ENCODE data around the gene DEFB113.

The DEFB113 gene

DNA sequence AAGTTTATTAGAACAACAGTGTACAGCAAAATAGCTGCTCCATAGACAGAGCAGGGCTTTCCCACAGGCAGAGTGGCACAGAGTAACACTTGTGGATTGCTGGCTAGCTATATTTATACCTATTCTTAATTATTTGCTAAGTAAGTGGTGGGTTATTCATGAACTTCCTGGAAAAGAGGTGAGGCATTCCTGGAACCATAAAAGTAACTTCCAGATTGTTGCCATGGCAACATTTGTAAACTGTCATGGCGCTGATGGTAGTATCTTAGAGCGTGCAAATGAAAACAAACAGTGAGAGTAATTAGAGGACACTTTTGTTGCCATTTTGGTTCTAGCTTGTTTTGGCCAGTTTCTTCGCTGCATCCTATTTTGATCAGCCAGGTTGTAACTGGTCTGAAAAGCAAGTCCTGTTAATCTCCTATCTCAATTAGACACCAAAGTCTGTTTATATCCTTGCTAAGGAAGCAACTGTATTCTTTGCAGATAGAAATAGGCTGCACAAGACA, 29.4 kb downstream of the DEFB113 start:
- H3K4me3 ChIP-seq (ENCODE audit: low read depth, low read length), result no peak overlapping the region
- DNase-seq (ENCODE audit: low read depth), result no peak

DNA sequence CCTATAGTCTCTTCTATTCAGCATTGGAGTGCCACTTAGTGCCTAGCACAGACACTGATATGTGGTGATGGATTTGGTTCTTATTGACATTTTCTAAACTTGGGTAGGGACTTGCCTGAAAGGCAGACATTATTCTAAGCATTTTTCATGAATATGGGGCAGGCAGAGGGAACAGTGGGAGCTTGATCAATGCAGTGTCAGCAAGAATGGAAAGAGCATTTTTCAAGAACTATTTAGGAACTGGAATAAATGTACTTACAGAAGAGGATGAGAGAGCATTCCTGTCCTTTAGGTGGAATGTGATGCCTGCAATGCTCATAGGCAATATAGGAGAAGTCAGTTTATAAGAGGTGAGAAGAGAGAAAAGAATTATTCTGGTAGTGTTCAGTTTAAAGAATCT, 31.6 kb downstream of the DEFB113 start:
- DNase-seq (ENCODE audit: low read depth), result no peak
- no peak overlapping the region for H3K4me3 ChIP-seq (ENCODE audit: low read depth, low read length)

DNA sequence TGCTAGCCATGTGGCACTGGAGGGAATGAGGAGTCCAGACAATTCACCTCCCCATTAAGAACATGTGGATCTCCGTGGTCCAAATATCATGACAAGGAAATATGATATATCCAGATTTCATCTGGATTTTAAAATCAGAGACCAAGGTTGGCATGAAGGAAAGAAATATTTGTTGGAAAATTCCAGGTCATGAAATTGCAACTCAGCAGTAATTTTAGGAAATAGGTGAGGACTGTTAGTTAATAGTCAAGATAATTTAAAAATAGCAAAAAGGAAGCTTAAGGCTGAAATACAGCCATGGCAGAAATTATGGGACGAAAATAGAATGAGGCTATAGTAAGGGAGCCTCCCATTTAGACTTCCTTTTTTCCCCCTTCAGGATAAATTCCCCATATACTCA, 32.4 kb downstream of the DEFB113 start:
- no peak for DNase-seq (ENCODE audit: low read depth)
- no peak overlapping the region for H3K4me3 ChIP-seq (ENCODE audit: low read depth, low read length)

DNA sequence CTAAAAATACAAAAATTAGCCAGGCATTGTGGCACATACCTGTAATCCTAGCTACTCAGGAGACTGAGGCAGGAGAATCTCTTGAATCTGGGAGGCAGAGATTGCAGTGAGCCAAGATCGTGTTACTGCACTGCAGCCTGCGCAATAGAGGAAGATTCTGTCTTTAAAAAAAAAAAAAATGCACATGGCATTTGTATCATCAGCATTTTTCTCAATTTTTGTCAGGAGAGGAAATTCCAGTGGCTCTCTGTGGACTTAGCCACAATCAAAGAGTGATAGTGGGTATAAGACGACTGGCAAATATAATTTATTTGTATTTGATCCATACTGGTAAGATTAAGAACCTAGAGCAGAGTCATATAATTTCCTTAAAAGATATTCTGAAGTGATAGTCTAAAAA, 34.0 kb downstream of the DEFB113 start:
- no peak for DNase-seq (ENCODE audit: low read depth)
- H3K4me3 ChIP-seq (ENCODE audit: low read depth, low read length), result no peak overlapping the region

DNA sequence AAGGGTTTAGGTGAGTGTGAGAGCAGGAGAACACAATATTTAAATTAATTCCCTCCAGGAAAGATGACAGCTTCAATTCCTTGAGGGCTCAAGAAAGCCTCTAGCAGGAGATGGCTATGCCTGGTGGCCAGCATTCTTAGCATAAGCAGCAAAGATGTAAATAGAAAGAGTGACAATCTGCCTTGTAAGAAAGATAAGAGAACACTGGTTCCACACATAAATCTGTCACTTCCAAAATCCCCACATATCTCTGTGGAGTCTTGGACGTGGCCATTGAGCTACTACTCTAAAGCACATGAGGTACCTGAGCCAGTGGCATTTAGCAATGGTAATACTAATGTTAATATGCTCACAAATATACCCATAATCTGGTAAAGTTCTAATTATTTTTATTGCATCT, 34.7 kb downstream of the DEFB113 start:
- H3K4me3 ChIP-seq (ENCODE audit: low read depth, low read length), result no peak overlapping the region

DNA sequence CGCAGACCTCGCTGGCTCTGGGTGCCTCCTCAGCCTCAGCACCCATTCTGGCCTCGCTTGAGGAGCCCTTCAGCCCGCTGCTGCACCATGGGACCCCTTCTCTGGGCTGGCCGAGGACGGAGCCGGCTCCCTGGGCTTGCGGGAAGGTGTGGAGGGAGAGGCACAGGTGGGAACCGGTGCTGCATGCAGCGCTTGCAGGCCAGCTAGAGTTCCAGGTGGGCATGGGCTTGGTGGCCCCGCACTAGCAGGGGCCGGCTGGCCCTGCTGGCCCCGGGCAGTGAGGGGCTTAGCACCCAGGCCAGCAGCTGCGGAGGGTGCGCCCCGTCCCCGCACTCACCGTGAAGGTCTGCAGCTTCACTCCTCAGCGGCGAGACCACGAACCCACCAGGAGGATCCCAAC, 35.9 kb downstream of the DEFB113 start:
- no peak for DNase-seq (ENCODE audit: low read depth)
- H3K4me3 ChIP-seq (ENCODE audit: low read depth, low read length), result no peak overlapping the region

More for the DNA sequence above, 34.7 kb downstream of the DEFB113 start:
- no peak for DNase-seq (ENCODE audit: low read depth)

DNA sequence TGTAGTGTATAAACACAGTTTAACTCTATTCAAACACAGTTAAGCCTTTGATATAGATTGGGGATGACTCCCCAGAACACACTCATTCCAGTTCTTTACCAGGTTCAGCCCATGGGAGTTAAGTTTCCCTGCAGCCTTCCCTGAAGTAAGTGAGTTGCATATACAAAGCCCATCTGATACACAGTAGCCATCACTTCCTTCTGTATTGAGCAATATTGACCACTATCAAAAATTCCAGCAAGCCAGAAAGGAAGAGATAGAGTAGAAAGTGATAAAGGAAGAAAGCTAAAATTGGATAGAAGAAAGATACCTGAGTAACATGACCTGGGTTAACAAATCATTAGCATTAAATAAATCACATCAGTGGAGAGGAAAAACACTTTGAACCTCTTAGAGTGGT, 40.1 kb downstream of the DEFB113 start:
- no peak for DNase-seq (ENCODE audit: low read depth)
- no peak overlapping the region for H3K4me3 ChIP-seq (ENCODE audit: low read depth, low read length)

DNA sequence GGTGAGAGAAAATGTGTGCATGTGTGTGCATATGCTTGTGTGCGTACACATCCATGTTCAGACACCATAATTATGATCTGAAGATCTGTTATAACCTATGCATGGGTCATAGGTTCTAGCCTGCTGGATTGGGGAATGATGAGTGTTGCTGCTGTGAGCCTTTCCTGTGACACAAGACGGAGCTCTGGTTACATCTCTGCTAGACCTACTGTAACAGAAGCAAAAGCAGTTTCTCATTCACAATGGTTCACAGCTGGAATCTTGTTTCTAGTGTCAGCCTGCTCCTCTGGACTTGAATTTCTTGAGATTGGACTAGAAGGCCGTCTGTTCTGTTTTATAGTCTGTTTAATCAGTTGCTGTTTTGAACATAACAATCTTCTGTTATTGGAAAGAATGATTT, 45.6 kb downstream of the DEFB113 start:
- no peak overlapping the region for H3K4me3 ChIP-seq (ENCODE audit: low read depth, low read length)
- no peak for DNase-seq (ENCODE audit: low read depth)

DNA sequence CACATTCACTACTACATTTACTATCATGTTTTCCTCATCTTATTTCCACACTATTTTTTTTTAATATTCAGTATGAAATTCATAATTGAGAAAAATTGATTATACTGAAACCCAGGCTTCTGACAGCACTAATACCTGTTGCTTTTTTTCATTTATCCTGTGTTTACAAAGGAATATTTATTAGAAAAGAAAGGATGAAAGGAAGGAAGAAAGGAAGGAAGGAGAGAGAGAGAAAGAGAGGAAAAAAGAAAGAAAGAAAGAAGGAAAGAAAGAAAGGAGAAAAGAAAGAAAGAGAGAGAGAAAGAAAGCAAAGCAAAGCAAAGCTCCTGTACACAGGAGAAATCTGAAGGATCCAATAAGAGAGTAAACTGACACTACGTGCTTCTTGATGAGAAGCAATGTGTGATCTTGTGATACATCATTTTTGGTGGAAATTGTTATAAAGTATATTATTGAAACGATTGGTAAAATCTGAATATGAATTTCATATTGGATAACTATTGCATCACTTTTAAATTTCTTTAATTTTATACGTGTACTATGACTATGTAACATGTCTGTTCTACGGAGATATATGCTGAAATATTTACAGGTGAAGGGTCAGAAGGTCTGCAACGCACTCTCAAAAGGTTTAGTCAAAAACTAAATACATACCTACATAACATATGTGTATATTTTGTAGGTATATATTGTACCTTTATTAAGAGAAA, 49.3 kb downstream of the DEFB113 start:
- no peak overlapping the region for H3K4me3 ChIP-seq (ENCODE audit: low read depth, low read length)
- DNase-seq (ENCODE audit: low read depth), result no peak

DNA sequence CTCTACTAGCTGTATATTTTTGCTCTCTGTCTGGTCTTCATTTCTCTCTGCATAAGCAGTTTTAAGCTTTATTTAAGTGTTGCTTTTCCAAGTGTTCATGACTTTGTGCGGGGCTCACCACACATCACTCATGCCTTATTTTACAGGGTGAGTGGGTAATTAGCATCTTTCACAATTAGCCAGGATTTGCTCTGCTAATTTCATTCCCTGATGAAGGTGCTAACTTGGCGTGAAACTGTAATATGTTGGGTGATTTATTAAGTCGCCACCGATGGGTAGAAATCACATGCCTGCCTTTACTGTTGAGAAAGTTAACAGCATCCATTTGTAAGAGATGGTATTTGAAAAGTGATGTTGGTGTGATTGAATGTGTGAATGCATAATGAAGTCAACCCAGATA, 50.2 kb downstream of the DEFB113 start:
- no peak for DNase-seq (ENCODE audit: low read depth)
- H3K4me3 ChIP-seq (ENCODE audit: low read depth, low read length), result no peak overlapping the region

DNA sequence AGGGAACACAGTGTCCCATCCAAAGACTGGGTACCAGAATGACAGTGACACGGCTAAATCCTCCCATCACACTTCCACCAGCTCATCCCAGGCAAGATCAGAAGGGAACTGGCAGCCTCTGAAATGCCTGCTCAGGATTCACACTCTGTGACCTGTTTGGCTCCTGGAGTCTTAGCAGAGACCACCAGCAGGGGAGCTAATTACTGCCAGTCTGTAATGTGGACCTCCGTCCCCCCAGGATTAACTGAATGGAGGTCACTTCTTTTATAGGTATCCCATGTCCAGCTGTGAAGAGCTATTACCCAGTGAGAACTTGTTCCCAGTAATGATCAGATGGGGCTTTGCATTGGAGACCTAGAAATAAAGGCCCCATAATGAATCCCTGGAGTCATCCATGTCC, 50.6 kb downstream of the DEFB113 start:
- DNase-seq (ENCODE audit: low read depth), result no peak

More for the DNA sequence above, 50.6 kb downstream of the DEFB113 start:
- no peak overlapping the region for H3K4me3 ChIP-seq (ENCODE audit: low read depth, low read length)
